ENCODE results near the gene PLN. TPM values are rescaled to one million over a fixed set of nuclear protein-coding genes. Genes with fewer than 3 reads are reported as not detected.

PLN gene
- total RNA-seq, 1 experiment from 2014 or later, result not detected

DNA sequence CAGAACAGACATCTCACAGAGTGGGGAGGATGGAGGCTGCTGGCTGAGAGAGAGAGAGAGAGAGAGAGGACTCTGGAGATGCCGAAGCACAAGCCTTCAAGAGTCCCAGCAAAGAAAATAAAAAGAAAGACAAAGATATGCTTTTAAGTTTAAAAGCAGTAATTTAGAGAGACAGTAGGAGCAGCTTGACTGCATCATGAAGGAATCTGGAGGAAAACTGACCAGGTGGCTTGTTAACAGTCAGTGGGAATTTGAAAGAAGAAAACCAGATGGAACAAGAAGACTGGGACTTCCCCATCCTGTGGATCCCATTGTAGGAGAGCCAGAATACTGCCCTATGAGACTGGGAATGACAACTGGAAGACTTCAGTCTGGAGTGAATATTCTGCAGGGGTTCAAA, 46.3 kb upstream of the PLN start:
- TF ChIP-seq KAT7 (CRISPR knock-in tag; IDR thresholded peaks at IDR 0.05; ENCODE audit: borderline replicate concordance), result no peak
- H3K36me3 Mint-ChIP-seq, result peaks cover 32% of the 10 kb centered on the region
- no peak for DNase-seq (ENCODE audit: low spot score)
- no peak overlapping the region for H3K4me3 Mint-ChIP-seq
- POLR2A ChIA-PET, result no interaction called here
- peaks cover 27% of the 10 kb centered on the region for H3K9me3 Mint-ChIP-seq
- no peaks in the 10 kb centered on the region; the same call in 1 of the 2 replicates for H3K27me3 Mint-ChIP-seq (ENCODE audit: low read depth)
- CTCF ChIA-PET, result no interaction called here
- H3K27ac Mint-ChIP-seq, result no peak overlapping the region; the same call in 1 of the 2 replicates
- ATAC-seq, result no peak
- no peaks in the 10 kb centered on the region for H3K4me1 Mint-ChIP-seq

DNA sequence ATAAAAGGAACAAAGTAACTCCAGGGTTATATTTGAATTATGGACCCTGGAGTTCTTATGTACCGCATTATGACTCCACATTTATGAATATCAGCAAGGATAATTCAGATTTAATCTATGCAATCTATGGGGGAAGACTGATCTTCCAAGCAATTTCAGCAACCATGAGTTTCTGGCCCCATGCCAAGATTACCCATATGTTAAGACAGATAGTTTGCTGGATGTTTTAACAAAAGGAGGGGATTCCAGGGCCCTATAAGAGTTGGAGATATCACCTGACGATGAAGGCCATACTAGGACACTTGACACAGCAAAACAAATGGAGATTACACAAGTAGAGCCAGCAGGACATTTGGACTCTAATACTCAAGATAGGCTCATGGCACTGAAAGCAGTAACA, 45.9 kb upstream of the PLN start:
- no peaks in the 10 kb centered on the region for H3K4me1 Mint-ChIP-seq
- H3K27me3 Mint-ChIP-seq (ENCODE audit: low read depth), result no peaks in the 10 kb centered on the region; the same call in 1 of the 2 replicates
- H3K27ac Mint-ChIP-seq, result no peak overlapping the region
- ChIA-PET CTCF (no interaction called here), POLR2A (no interaction called here)
- DNase-seq (ENCODE audit: low spot score) (no peak), ATAC-seq (no peak)
- H3K9me3 Mint-ChIP-seq, result peaks cover 27% of the 10 kb centered on the region
- no peak overlapping the region for H3K4me3 Mint-ChIP-seq
- H3K36me3 Mint-ChIP-seq, result peaks cover 32% of the 10 kb centered on the region
- TF ChIP-seq CREM (CRISPR knock-in tag; IDR thresholded peaks at IDR 0.05) (no peak), GTF2I (CRISPR knock-in tag; conservative IDR thresholded peaks at IDR 0.05) (no peak), NR3C1 (CRISPR knock-in tag; conservative IDR thresholded peaks at IDR 0.05; ENCODE audit: low read depth) (no peak), SMAD3 (CRISPR knock-in tag; IDR thresholded peaks at IDR 0.05; ENCODE audit: borderline replicate concordance) (no peak), JUN (CRISPR knock-in tag; IDR thresholded peaks at IDR 0.05) (no peak), ZBTB21 (CRISPR knock-in tag; IDR thresholded peaks at IDR 0.05; ENCODE audit: borderline replicate concordance) (no peak), TEAD1 (CRISPR knock-in tag; IDR thresholded peaks at IDR 0.05) (no peak), ATF1 (CRISPR knock-in tag; IDR thresholded peaks at IDR 0.05) (no peak), ZNF138 (CRISPR knock-in tag; conservative IDR thresholded peaks at IDR 0.05) (no peak), NFYB (CRISPR knock-in tag; conservative IDR thresholded peaks at IDR 0.05; ENCODE audit: low read depth) (no peak)
- TF ChIP-seq, protein P1, sequence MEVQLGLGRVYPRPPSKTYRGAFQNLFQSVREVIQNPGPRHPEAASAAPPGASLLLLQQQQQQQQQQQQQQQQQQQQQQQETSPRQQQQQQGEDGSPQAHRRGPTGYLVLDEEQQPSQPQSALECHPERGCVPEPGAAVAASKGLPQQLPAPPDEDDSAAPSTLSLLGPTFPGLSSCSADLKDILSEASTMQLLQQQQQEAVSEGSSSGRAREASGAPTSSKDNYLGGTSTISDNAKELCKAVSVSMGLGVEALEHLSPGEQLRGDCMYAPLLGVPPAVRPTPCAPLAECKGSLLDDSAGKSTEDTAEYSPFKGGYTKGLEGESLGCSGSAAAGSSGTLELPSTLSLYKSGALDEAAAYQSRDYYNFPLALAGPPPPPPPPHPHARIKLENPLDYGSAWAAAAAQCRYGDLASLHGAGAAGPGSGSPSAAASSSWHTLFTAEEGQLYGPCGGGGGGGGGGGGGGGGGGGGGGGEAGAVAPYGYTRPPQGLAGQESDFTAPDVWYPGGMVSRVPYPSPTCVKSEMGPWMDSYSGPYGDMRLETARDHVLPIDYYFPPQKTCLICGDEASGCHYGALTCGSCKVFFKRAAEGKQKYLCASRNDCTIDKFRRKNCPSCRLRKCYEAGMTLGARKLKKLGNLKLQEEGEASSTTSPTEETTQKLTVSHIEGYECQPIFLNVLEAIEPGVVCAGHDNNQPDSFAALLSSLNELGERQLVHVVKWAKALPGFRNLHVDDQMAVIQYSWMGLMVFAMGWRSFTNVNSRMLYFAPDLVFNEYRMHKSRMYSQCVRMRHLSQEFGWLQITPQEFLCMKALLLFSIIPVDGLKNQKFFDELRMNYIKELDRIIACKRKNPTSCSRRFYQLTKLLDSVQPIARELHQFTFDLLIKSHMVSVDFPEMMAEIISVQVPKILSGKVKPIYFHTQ (CRISPR knock-in tag; IDR thresholded peaks at IDR 0.05), result no peak
- TF ChIP-seq, protein P2, sequence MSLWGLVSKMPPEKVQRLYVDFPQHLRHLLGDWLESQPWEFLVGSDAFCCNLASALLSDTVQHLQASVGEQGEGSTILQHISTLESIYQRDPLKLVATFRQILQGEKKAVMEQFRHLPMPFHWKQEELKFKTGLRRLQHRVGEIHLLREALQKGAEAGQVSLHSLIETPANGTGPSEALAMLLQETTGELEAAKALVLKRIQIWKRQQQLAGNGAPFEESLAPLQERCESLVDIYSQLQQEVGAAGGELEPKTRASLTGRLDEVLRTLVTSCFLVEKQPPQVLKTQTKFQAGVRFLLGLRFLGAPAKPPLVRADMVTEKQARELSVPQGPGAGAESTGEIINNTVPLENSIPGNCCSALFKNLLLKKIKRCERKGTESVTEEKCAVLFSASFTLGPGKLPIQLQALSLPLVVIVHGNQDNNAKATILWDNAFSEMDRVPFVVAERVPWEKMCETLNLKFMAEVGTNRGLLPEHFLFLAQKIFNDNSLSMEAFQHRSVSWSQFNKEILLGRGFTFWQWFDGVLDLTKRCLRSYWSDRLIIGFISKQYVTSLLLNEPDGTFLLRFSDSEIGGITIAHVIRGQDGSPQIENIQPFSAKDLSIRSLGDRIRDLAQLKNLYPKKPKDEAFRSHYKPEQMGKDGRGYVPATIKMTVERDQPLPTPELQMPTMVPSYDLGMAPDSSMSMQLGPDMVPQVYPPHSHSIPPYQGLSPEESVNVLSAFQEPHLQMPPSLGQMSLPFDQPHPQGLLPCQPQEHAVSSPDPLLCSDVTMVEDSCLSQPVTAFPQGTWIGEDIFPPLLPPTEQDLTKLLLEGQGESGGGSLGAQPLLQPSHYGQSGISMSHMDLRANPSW (CRISPR knock-in tag; conservative IDR thresholded peaks at IDR 0.05; ENCODE audit: low read depth), result no peak
- TF ChIP-seq, protein P3, sequence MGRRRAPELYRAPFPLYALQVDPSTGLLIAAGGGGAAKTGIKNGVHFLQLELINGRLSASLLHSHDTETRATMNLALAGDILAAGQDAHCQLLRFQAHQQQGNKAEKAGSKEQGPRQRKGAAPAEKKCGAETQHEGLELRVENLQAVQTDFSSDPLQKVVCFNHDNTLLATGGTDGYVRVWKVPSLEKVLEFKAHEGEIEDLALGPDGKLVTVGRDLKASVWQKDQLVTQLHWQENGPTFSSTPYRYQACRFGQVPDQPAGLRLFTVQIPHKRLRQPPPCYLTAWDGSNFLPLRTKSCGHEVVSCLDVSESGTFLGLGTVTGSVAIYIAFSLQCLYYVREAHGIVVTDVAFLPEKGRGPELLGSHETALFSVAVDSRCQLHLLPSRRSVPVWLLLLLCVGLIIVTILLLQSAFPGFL (CRISPR knock-in tag; IDR thresholded peaks at IDR 0.05; ENCODE audit: borderline replicate concordance), result no peak
- TF ChIP-seq, protein P4, sequence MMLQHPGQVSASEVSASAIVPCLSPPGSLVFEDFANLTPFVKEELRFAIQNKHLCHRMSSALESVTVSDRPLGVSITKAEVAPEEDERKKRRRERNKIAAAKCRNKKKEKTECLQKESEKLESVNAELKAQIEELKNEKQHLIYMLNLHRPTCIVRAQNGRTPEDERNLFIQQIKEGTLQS (CRISPR knock-in tag; conservative IDR thresholded peaks at IDR 0.05), result no peak
- TF ChIP-seq, protein P5, sequence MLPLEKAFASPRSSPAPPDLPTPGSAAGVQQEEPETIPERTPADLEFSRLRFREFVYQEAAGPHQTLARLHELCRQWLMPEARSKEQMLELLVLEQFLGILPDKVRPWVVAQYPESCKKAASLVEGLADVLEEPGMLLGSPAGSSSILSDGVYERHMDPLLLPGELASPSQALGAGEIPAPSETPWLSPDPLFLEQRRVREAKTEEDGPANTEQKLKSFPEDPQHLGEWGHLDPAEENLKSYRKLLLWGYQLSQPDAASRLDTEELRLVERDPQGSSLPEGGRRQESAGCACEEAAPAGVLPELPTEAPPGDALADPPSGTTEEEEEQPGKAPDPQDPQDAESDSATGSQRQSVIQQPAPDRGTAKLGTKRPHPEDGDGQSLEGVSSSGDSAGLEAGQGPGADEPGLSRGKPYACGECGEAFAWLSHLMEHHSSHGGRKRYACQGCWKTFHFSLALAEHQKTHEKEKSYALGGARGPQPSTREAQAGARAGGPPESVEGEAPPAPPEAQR (CRISPR knock-in tag; IDR thresholded peaks at IDR 0.05), result no peak
- TF ChIP-seq, protein P6, sequence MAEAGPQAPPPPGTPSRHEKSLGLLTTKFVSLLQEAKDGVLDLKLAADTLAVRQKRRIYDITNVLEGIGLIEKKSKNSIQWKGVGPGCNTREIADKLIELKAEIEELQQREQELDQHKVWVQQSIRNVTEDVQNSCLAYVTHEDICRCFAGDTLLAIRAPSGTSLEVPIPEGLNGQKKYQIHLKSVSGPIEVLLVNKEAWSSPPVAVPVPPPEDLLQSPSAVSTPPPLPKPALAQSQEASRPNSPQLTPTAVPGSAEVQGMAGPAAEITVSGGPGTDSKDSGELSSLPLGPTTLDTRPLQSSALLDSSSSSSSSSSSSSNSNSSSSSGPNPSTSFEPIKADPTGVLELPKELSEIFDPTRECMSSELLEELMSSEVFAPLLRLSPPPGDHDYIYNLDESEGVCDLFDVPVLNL (CRISPR knock-in tag; IDR thresholded peaks at IDR 0.05; ENCODE audit: borderline replicate concordance, low read depth), result no peak
- TF ChIP-seq, protein P7, sequence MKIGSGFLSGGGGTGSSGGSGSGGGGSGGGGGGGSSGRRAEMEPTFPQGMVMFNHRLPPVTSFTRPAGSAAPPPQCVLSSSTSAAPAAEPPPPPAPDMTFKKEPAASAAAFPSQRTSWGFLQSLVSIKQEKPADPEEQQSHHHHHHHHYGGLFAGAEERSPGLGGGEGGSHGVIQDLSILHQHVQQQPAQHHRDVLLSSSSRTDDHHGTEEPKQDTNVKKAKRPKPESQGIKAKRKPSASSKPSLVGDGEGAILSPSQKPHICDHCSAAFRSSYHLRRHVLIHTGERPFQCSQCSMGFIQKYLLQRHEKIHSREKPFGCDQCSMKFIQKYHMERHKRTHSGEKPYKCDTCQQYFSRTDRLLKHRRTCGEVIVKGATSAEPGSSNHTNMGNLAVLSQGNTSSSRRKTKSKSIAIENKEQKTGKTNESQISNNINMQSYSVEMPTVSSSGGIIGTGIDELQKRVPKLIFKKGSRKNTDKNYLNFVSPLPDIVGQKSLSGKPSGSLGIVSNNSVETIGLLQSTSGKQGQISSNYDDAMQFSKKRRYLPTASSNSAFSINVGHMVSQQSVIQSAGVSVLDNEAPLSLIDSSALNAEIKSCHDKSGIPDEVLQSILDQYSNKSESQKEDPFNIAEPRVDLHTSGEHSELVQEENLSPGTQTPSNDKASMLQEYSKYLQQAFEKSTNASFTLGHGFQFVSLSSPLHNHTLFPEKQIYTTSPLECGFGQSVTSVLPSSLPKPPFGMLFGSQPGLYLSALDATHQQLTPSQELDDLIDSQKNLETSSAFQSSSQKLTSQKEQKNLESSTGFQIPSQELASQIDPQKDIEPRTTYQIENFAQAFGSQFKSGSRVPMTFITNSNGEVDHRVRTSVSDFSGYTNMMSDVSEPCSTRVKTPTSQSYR (CRISPR knock-in tag; IDR thresholded peaks at IDR 0.05), result no peak
- TF ChIP-seq, protein P8, sequence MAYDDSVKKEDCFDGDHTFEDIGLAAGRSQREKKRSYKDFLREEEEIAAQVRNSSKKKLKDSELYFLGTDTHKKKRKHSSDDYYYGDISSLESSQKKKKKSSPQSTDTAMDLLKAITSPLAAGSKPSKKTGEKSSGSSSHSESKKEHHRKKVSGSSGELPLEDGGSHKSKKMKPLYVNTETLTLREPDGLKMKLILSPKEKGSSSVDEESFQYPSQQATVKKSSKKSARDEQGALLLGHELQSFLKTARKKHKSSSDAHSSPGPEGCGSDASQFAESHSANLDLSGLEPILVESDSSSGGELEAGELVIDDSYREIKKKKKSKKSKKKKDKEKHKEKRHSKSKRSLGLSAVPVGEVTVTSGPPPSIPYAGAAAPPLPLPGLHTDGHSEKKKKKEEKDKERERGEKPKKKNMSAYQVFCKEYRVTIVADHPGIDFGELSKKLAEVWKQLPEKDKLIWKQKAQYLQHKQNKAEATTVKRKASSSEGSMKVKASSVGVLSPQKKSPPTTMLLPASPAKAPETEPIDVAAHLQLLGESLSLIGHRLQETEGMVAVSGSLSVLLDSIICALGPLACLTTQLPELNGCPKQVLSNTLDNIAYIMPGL (CRISPR knock-in tag; IDR thresholded peaks at IDR 0.05), result no peak

Data from WTC11 (cell line).